Activated CD8-positive, alpha-beta T cell treated with anti-CD3 and anti-CD28 coated beads for 36 hours (primary cell): ENCODE data around the gene DISP1. TPM values are rescaled to one million over a fixed set of nuclear protein-coding genes. Genes with fewer than 3 reads are reported as not detected.

Experiments
- ATAC-seq: fragments of 200-7000 bp; cut with Tn5 transposase; one replicate; pipeline ENCODE4 v1.10.0; 2021; ENCODE audit warnings: mild to moderate bottlenecking, moderate library complexity
- CTCF ChIA-PET: fragments of 350-600 bp; sonication (Branson Sonifier 250); formaldehyde crosslinking; loops from one replicate; lab custom pipeline; 2021; ENCODE audit warnings: antibody characterized with exemption; lab: Charles Lee
- POLR2A ChIA-PET: fragments of 350-600 bp; sonication (Branson Sonifier 250); formaldehyde crosslinking; loops from one replicate; lab custom pipeline; 2021; ENCODE audit warnings: antibody characterized with exemption; lab: Charles Lee
- DNase-seq: peaks from one replicate; pipeline ENCODE4 v3.0.0-alpha.2; 2020
- H3K27ac Mint-ChIP-seq: one replicate; pipeline ENCODE4 v1.8.0; 2021; ENCODE audit warnings: mild to moderate bottlenecking, mixed read lengths
- H3K27me3 Mint-ChIP-seq: one replicate; pipeline ENCODE4 v1.8.0; 2021; ENCODE audit warnings: mixed read lengths
- H3K36me3 Mint-ChIP-seq: one replicate; pipeline ENCODE4 v1.8.0; 2021; ENCODE audit warnings: low read depth, mixed read lengths
- H3K4me1 Mint-ChIP-seq: one replicate; pipeline ENCODE4 v1.8.0; 2021; ENCODE audit warnings: low read depth, mixed read lengths
- H3K4me3 Mint-ChIP-seq: one replicate; pipeline ENCODE4 v1.8.0; 2021; ENCODE audit warnings: mild to moderate bottlenecking, moderate library complexity, mixed read lengths
- H3K9me3 Mint-ChIP-seq: one replicate; pipeline ENCODE4 v1.8.0; 2021; ENCODE audit warnings: mixed read lengths
- intact Hi-C: fragments of 100-400 bp; cut with micrococcal nuclease; formaldehyde crosslinking; loops from one replicate; pipeline ENCODE4 v1.10.0; 2022
- total RNA-seq, 2 experiments: library from RNA; stranded (reverse); gene quantifications; one replicate each; pipeline ENCODE4 v1.2.3, GENCODE V29; 2021
- TF ChIP-seq, protein P1 (sequence below): fragments of 200-600 bp; IDR thresholded peaks from one replicate; pipeline ENCODE4 v1.8.0; 2022; ENCODE audit warnings: antibody characterized with exemption, mild to moderate bottlenecking

DISP1 gene
- total RNA-seq, 2 experiments from 2014 or later, result 1.8 to 2.1 TPM

DNA sequence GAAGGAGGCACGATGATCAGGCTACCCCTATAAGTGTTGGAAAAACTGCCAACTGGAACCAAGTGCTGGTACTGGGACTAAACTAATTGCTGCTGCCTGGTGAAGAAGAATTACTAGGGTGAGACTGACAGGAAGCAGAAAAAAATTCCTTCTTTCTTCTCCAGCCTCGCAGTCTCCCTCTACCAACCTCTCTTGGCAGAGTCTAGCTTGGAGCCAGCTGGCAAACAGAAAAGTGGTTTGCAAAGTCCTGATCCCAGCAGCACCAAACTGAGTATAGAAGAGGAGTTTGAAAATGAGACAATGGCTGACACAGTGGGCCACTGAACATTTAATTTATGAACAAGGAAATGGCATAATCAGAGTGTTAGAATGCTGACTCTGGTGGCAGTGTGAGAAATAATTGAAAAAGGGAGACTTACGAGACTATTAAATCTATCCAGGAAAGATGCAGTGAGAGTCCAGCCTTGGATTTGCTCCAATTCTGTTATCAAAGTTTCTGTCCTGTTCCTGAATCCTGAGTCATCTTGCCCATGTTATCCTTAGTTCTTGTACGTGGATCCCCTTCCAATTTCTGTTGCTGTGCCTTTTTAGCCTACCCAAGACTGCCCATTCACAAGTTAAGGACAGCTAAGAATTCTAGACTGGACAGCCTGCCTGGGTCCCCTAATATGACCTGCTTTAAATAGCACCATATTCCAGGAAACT, 23.7 kb upstream of the DISP1 start:
- ATAC-seq (no peak), DNase-seq (no peak)
- TF ChIP-seq, protein P1, sequence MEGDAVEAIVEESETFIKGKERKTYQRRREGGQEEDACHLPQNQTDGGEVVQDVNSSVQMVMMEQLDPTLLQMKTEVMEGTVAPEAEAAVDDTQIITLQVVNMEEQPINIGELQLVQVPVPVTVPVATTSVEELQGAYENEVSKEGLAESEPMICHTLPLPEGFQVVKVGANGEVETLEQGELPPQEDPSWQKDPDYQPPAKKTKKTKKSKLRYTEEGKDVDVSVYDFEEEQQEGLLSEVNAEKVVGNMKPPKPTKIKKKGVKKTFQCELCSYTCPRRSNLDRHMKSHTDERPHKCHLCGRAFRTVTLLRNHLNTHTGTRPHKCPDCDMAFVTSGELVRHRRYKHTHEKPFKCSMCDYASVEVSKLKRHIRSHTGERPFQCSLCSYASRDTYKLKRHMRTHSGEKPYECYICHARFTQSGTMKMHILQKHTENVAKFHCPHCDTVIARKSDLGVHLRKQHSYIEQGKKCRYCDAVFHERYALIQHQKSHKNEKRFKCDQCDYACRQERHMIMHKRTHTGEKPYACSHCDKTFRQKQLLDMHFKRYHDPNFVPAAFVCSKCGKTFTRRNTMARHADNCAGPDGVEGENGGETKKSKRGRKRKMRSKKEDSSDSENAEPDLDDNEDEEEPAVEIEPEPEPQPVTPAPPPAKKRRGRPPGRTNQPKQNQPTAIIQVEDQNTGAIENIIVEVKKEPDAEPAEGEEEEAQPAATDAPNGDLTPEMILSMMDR, result no peak
- Mint-ChIP-seq H3K4me1 (peaks cover 20% of the 10 kb centered on the region), H3K9me3 (peaks cover 11% of the 10 kb centered on the region), H3K27me3 (no peaks in the 10 kb centered on the region), H3K27ac (no peak overlapping the region), H3K4me3 (no peak overlapping the region), H3K36me3 (peaks cover 2% of the 10 kb centered on the region)
- ChIA-PET CTCF (interaction anchor here (0.8 to 2.3 kb wide), 3 partner anchors 290 to 339 kb away, joined by 4 to 12 read pairs (median 4); no protein-coding TSS in a partner anchor), POLR2A (no interaction called here)
- intact Hi-C loops, result loop anchor here (2.0 to 5.0 kb wide), 2 partner anchors 290 to 331 kb away; no protein-coding TSS in a partner anchor

DNA sequence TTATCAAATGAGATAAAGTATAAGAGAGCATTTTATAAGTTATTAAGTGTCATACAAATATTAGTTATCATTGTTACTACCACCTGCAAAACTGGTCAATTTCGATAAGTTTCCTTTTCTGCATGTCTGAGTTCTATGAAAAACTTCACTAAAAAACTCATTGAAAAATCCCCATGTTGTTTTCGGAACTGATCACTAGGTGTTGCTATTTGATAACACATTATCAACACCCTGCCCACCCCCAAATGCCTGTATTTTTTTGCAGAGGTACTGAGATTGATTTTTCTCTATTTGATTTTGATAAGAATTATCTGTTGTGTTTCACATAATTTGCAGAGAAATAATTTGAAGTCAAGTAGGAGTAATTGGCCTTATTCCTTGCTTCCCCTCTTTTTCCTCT, 22.1 kb upstream of the DISP1 start:
- DNase-seq, result no peak
- Mint-ChIP-seq H3K4me1 (peaks cover 22% of the 10 kb centered on the region), H3K27ac (no peak overlapping the region), H3K27me3 (no peaks in the 10 kb centered on the region), H3K4me3 (no peak overlapping the region), H3K36me3 (peaks cover 2% of the 10 kb centered on the region), H3K9me3 (peaks cover 11% of the 10 kb centered on the region)
- intact Hi-C loops, result loop anchor here (5.0 kb wide), 1 partner anchor 330 kb away; no protein-coding TSS in a partner anchor
- ChIA-PET CTCF (interaction anchor here (0.9 to 2.1 kb wide), 7 partner anchors 25 to 341 kb away, joined by 3 to 18 read pairs (median 5); no protein-coding TSS in a partner anchor), POLR2A (no interaction called here)
- TF ChIP-seq, protein P1, result peak; percentile 70
- no peak for ATAC-seq

DNA sequence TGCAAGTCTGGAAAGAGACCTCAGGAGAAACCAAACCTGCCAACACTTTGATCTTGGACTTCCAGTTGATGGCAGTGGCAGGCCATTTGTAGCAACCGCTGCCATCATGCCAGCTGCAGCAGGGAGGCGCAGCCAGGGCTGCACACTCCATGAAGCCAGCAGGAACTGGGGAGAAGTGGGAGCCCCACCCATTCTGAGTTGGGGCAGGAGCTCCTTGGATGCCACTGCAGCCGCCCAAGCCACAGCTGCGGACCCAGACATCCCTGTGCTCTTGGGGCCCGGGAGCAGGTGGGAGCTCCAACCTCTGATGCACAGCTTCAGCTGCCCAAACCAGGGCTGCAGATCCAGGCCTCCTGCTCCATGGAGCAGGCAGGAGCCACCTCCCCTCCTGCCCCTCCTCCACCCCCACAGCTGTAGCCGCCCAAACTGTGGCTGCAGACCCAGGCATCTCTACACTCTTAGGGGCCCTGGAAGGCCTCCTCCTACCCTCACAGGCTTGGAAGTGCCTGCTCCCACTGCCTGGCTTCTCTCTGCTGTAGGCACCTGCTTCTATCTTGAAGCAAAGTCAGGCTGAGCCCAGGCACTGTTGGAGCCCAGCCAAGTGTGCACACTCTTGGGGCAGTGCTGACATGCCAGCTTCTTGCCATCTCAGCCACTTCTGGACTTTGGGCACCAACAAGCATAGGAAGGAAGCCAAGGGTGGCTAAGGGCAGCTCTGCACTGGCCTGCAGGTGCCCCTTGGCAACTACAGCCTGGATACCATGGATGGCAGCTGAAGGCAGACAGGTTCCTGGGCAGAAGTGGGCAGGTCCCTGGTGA, 20.0 kb upstream of the DISP1 start:
- TF ChIP-seq, protein P1, result no peak
- ChIA-PET CTCF (interaction anchor here (1.5 to 2.1 kb wide), 5 partner anchors 286 to 339 kb away, joined by 4 to 18 read pairs (median 7); no protein-coding TSS in a partner anchor), POLR2A (interaction anchor here (0.7 kb wide), 1 partner anchor 473 kb away, joined by 3 read pairs; no protein-coding TSS in a partner anchor)
- intact Hi-C loops, result loop anchor here (5.0 kb wide), 1 partner anchor 327 kb away; no protein-coding TSS in a partner anchor
- Mint-ChIP-seq H3K27ac (no peak overlapping the region), H3K9me3 (peaks cover 5% of the 10 kb centered on the region), H3K27me3 (no peaks in the 10 kb centered on the region), H3K4me3 (no peak overlapping the region), H3K4me1 (peaks cover 19% of the 10 kb centered on the region), H3K36me3 (peaks cover 2% of the 10 kb centered on the region)
- DNase-seq (no peak), ATAC-seq (no peak)

DNA sequence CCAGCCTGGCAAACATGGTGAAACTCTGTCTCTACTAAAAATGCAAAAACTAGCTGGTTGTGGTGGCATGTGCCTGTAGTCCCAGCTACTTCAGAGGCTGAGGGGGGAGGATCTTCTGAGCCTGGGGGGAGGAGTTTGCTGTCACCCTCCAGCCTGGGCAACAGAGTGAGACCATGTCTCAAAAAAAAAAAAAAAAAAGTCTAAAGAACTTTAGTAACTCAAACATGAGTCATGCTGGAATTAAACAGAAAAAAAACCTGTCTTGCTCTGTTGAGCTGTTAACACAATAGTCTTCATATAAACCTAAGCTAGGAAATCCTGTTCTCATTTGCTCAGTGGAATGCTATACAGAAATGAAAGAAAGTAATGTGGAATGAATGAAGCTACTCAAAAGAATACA, 16.7 kb upstream of the DISP1 start:
- ATAC-seq (peak; percentile 74), DNase-seq (peak; percentile 28)
- intact Hi-C loops, result no loop called here
- no peak overlapping the region for H3K4me3 Mint-ChIP-seq
- peaks cover 3% of the 10 kb centered on the region for H3K27me3 Mint-ChIP-seq
- no peaks in the 10 kb centered on the region for H3K36me3 Mint-ChIP-seq
- H3K27ac Mint-ChIP-seq, result no peak overlapping the region
- POLR2A ChIA-PET, result interaction anchor here (0.7 kb wide), 1 partner anchor 144 kb away, joined by 3 read pairs; no protein-coding TSS in a partner anchor
- no peaks in the 10 kb centered on the region for H3K9me3 Mint-ChIP-seq
- CTCF ChIA-PET, result interaction anchor here (1.0 to 2.1 kb wide), 5 partner anchors 284 to 335 kb away, joined by 3 to 8 read pairs (median 3); no protein-coding TSS in a partner anchor
- H3K4me1 Mint-ChIP-seq, result peaks cover 7% of the 10 kb centered on the region
- TF ChIP-seq, protein P1, result no peak
